K562 (cell line): ENCODE results near the gene GLB1L3. TPM values are rescaled to one million over a fixed set of nuclear protein-coding genes. Genes with fewer than 3 reads are reported as not detected.

Experiments used
- AFF4 ChIP-seq: sonication (generic); formaldehyde crosslinking; IDR thresholded peaks from 2 replicates; pipeline ENCODE4 v1.8.0; 2023; ENCODE audit warnings: mild to moderate bottlenecking, missing genetic modification reagents
- CTCF ChIP-seq, 3 experiments: IDR thresholded peaks in 2 of 3; conservative IDR thresholded peaks in 1 of 3; 2 replicates each; pipeline ENCODE4 v1.5.1; 2011 to 2012; ENCODE audit warnings: low read length in 3 of 3, mild to moderate bottlenecking in 3 of 3, control low read depth in 2 of 3, improper control_type of control experiment in 1 of 3, inconsistent platforms in 1 of 3, low read depth in 1 of 3, mixed read lengths in 1 of 3, moderate library complexity in 1 of 3; ENCODE audit not compliant: insufficient read depth in 2 of 3
- JUN ChIP-seq, 2 experiments: sonication (generic) in 1 of 2; formaldehyde crosslinking in 1 of 2; IDR thresholded peaks; 2 replicates each; pipeline versions ENCODE4 v1.6.1 to v1.8.0; 2012 to 2022; ENCODE audit warnings: borderline replicate concordance in 2 of 2, mild to moderate bottlenecking in 2 of 2, improper control_type of control experiment in 1 of 2, low read depth in 1 of 2, low read length in 1 of 2, missing genetic modification reagents in 1 of 2
- MNT ChIP-seq, 2 experiments: fragments of 450-650 bp; conservative IDR thresholded peaks; 2 replicates each; pipeline ENCODE4 v1.6.1; 2017; ENCODE audit warnings: mild to moderate bottlenecking in 2 of 2, moderate library complexity in 2 of 2
- MYC ChIP-seq, 2 experiments: fragments of 250-450 bp in 1 of 2; sonication (Bioruptor Pico) in 1 of 2; IDR thresholded peaks; 2 replicates each; pipeline versions ENCODE4 v1.5.1 to v1.6.1; 2012 to 2021; ENCODE audit warnings: low read depth in 2 of 2, borderline replicate concordance in 1 of 2, improper control_type of control experiment in 1 of 2, low read length in 1 of 2, mild to moderate bottlenecking in 1 of 2, moderate library complexity in 1 of 2
- PHF8 ChIP-seq: fragments of 200-600 bp; sonication (generic); IDR thresholded peaks from 2 replicates; pipeline ENCODE4 v1.6.1; 2012; ENCODE audit warnings: mixed run types, mild to moderate bottlenecking, inconsistent platforms, low read length, moderate library complexity, borderline replicate concordance
- PYGO2 ChIP-seq: fragments of 450-650 bp; IDR thresholded peaks from 2 replicates; pipeline ENCODE4 v1.6.1; 2016; ENCODE audit warnings: mild to moderate bottlenecking, missing genetic modification characterization, moderate library complexity, missing compliant biosample characterization
- RBFOX2 ChIP-seq: fragments of 200-400 bp; formaldehyde crosslinking; IDR thresholded peaks from 2 replicates; pipeline ENCODE4 v1.6.1; 2017; ENCODE audit warnings: low read depth, mild to moderate bottlenecking, low read length, moderate library complexity
- ZBTB1 ChIP-seq: sonication (generic); formaldehyde crosslinking; IDR thresholded peaks from 2 replicates; pipeline ENCODE4 v1.8.1; 2023; ENCODE audit warnings: missing genetic modification reagents, low read depth, mild to moderate bottlenecking, borderline replicate concordance
- polyA plus RNA-seq, 8 experiments: library from polyadenylated mRNA; depleted of rRNA in 4 of 8; stranded (reverse) in 5 of 8; unstranded in 3 of 8; fragments of >200 nt; fragmentation: Nextera tagmentation in 2 of 8; fragmentation: Illumina TruSeq in 1 of 8; extraction: Ambion mirVana in 2 of 8; extraction: Trizol in 1 of 8; gene quantifications; 2 replicates each; pipeline versions ENCODE4 v1.2.1 to v1.2.3, GENCODE V29; 2011 to 2014; ENCODE audit warnings: inconsistent platforms in 1 of 8, missing spikeins in 1 of 8
- total RNA-seq, 7 experiments: library from RNA; depleted of rRNA in 6 of 7; stranded (reverse); fragments of >200 nt in 6 of 7; fragmentation: Illumina TruSeq in 2 of 7; extraction: Trizol in 2 of 7; gene quantifications; 2 replicates each; pipeline versions ENCODE4 v1.2.1 to v1.2.3, GENCODE V29; 2011 to 2021; ENCODE audit warnings: low replicate concordance in 1 of 7

Gene GLB1L3
- total and polyA plus RNA-seq, 9 of the 15 experiments (the other 6 are each of a cell fraction or from before 2014, with no cell fraction given), result 0.18 to 3.3 (median 0.49) TPM

- peak; percentile 6 to 10; a peak in 1 of 4 replicates for TF ChIP-seq MNT (conservative IDR thresholded peaks at IDR 0.05)
- TF ChIP-seq CTCF (IDR thresholded peaks at IDR 0.05 in 2 of 3, conservative IDR thresholded peaks at IDR 0.05 in 1 of 3; ENCODE audit: insufficient read depth in 2 of 3, low read depth in 1 of 3, low read length in 3 of 3), result peak in 2 of 3 experiments; percentile 20 to 33; a peak in 3 of 6 replicates
- TF ChIP-seq ZBTB1 (CRISPR knock-in tag), result peak; percentile 13; the same call in 1 of the 2 replicates
- TF ChIP-seq PYGO2 (tag), result no peak
- TF ChIP-seq MYC (IDR thresholded peaks at IDR 0.05; ENCODE audit: low read depth, low read length), result 0 out of 2 replicates have a peak, but pooled peaks have one; percentile 8
- TF ChIP-seq MYC (CRISPR knock-in tag; IDR thresholded peaks at IDR 0.05; ENCODE audit: borderline replicate concordance, low read depth), result no peak
- peak; percentile 55 for TF ChIP-seq RBFOX2
- no peak for TF ChIP-seq AFF4 (CRISPR knock-in tag)
- TF ChIP-seq PHF8, result 0 out of 2 replicates have a peak, but pooled peaks have one; percentile 15
- peak; percentile 5; the same call in 1 of the 2 replicates for TF ChIP-seq JUN (IDR thresholded peaks at IDR 0.05; ENCODE audit: borderline replicate concordance, low read depth, low read length)
- TF ChIP-seq JUN (CRISPR knock-in tag; IDR thresholded peaks at IDR 0.05; ENCODE audit: borderline replicate concordance), result 0 out of 2 replicates have a peak, but pooled peaks have one; percentile 2
These were observed 56.0 kb downstream of the GLB1L3 start (continued) for GRCh38 chr11:134332189-134332631.
